Measurements from ENCODE around the gene HIKESHI.

- no peak for TF ChIP-seq CTCF (conservative IDR thresholded peaks at IDR 0.05; ENCODE audit: low read depth, low read length)
- no peak for TF ChIP-seq EZH2phosphoT487 (IDR thresholded peaks at IDR 0.05; ENCODE audit: borderline replicate concordance, low read length)
These were observed 26.3 kb upstream of the HIKESHI start for GRCh38 chr11:86275493-86276370.
